Measurements from ENCODE around the gene DNLZ.

The DNLZ gene

GRCh38 chr9:136343121-136343883, 20.2 kb downstream of the DNLZ start:
- in situ Hi-C loops (cut with MboI; ENCODE audit: low sequenced_read_pairs, unreplicated experiment), result no loop called here
- TF ChIP-seq CTCF (IDR thresholded peaks at IDR 0.05; ENCODE audit: borderline replicate concordance, control extremely low read depth, extremely low read depth, insufficient read depth, missing control alignments), result no peak
- no peak for DNase-seq (ENCODE audit: low spot score)

- in situ Hi-C loops (cut with MboI; ENCODE audit: low sequenced_read_pairs, unreplicated experiment), result no loop called here
- peak; percentile 85 for DNase-seq (ENCODE audit: low spot score)
- TF ChIP-seq CTCF (IDR thresholded peaks at IDR 0.05; ENCODE audit: borderline replicate concordance, control extremely low read depth, extremely low read depth, insufficient read depth, missing control alignments), result no peak
These were observed 21.1 kb downstream of the DNLZ start for GRCh38 chr9:136342181-136343120.

- in situ Hi-C loops (cut with MboI; ENCODE audit: low sequenced_read_pairs, unreplicated experiment), result no loop called here
- TF ChIP-seq CTCF (IDR thresholded peaks at IDR 0.05; ENCODE audit: borderline replicate concordance, control extremely low read depth, extremely low read depth, insufficient read depth, missing control alignments), result no peak
- DNase-seq (ENCODE audit: low spot score), result no peak
These were observed 21.8 kb downstream of the DNLZ start for GRCh38 chr9:136341769-136342168.

- TF ChIP-seq CTCF (IDR thresholded peaks at IDR 0.05; ENCODE audit: borderline replicate concordance, control extremely low read depth, extremely low read depth, insufficient read depth, missing control alignments), result no peak
- DNase-seq (ENCODE audit: low spot score), result no peak
- in situ Hi-C loops (cut with MboI; ENCODE audit: low sequenced_read_pairs, unreplicated experiment), result no loop called here
These were observed 22.4 kb downstream of the DNLZ start for GRCh38 chr9:136341042-136341655.

- in situ Hi-C loops (cut with MboI; ENCODE audit: low sequenced_read_pairs, unreplicated experiment), result no loop called here
These were observed 23.0 kb downstream of the DNLZ start for GRCh38 chr9:136340356-136341041.

More at GRCh38 chr9:136340356-136341041, 23.0 kb downstream of the DNLZ start:
- DNase-seq (ENCODE audit: low spot score), result no peak
- TF ChIP-seq CTCF (IDR thresholded peaks at IDR 0.05; ENCODE audit: borderline replicate concordance, control extremely low read depth, extremely low read depth, insufficient read depth, missing control alignments), result no peak
